Ishikawa (cell line): Measurements from ENCODE around the gene RPL31.

Experiments
- CEBPB ChIP-seq: IDR thresholded peaks from 2 replicates; pipeline ENCODE4 v1.6.1; 2012
- CREB1 ChIP-seq: IDR thresholded peaks from 2 replicates; pipeline ENCODE4 v1.6.1; 2012; ENCODE audit warnings: low read depth
- EGR1 ChIP-seq: IDR thresholded peaks from 2 replicates; pipeline ENCODE4 v1.6.1; 2012
- EP300 ChIP-seq: IDR thresholded peaks from 2 replicates; pipeline ENCODE4 v1.6.1; 2012; ENCODE audit warnings: borderline replicate concordance
- FOXM1 ChIP-seq: IDR thresholded peaks from 2 replicates; pipeline ENCODE4 v1.6.1; 2012; ENCODE audit warnings: low read depth, borderline replicate concordance
- MAX ChIP-seq: IDR thresholded peaks from 2 replicates; pipeline ENCODE4 v1.6.1; 2012
- NFIC ChIP-seq: IDR thresholded peaks from 2 replicates; pipeline ENCODE4 v1.6.1; 2012
- RAD21 ChIP-seq: IDR thresholded peaks from 2 replicates; pipeline ENCODE4 v1.6.1; 2012; ENCODE audit warnings: low read depth
- REST ChIP-seq: IDR thresholded peaks from 2 replicates; pipeline ENCODE4 v1.6.1; 2012; ENCODE audit warnings: low read depth, mild to moderate bottlenecking
- TAF1 ChIP-seq: IDR thresholded peaks from 2 replicates; pipeline ENCODE4 v1.6.1; 2012; ENCODE audit warnings: low read depth, mild to moderate bottlenecking
- TCF12 ChIP-seq: IDR thresholded peaks from 2 replicates; pipeline ENCODE4 v1.6.1; 2012; ENCODE audit warnings: low read depth
- TEAD4 ChIP-seq: IDR thresholded peaks from 2 replicates; pipeline ENCODE4 v1.6.1; 2012
- USF1 ChIP-seq: IDR thresholded peaks from 2 replicates; pipeline ENCODE4 v1.6.1; 2012
- YY1 ChIP-seq: IDR thresholded peaks from 2 replicates; pipeline ENCODE4 v1.6.1; 2012; ENCODE audit warnings: low read depth
- ZBTB7A ChIP-seq: IDR thresholded peaks from 2 replicates; pipeline ENCODE4 v1.6.1; 2012; ENCODE audit warnings: low read depth

The RPL31 gene

DNA sequence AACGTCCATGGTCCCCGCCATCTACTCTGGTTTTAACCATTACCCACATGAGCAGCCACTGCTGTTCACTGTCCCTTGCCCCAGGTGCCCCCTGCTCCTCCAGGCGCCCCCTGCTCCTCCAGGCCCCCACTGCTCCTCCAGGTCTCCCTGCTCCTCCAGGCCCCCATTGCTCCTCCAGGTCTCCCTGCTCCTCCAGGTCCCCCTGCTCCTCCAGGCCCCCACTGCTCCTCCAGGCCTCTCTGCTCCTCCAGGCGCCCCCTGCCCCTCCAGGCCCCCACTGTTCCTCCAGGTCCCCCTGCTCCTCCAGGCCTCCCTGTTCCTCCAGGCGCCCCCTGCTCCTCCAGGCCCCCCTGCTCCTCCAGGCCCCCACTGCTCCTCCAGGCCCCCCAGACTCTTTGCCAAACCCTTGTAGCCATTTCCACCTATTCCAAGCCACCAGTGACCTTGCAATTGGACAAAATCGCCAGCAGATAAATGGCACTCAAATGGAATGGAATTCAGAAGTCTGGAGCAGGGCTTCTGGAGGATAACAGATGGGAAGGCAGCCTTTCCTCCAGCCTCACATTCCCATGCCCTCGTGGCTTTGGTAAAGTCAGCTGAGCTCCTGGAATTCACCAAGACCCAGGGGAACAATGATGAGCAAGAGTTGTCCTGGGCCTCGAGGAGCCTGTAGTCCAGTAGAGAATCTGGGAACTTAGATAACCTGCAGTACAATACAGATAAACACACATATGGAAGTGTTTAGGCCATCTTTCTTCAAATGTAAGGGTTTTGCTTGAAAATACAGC, 13.3 kb upstream of the RPL31 start:
- TF ChIP-seq REST = no peak
- TF ChIP-seq TEAD4 = no peak
- no peak for TF ChIP-seq EP300
- TF ChIP-seq TCF12 = no peak
- no peak for TF ChIP-seq CEBPB
- TF ChIP-seq YY1 = no peak
- no peak for TF ChIP-seq FOXM1
- no peak for TF ChIP-seq NFIC
- no peak for TF ChIP-seq ZBTB7A
- no peak for TF ChIP-seq EGR1
- TF ChIP-seq CREB1 = no peak
- no peak for TF ChIP-seq RAD21
- no peak for TF ChIP-seq USF1
- no peak for TF ChIP-seq TAF1
- TF ChIP-seq MAX = no peak

DNA sequence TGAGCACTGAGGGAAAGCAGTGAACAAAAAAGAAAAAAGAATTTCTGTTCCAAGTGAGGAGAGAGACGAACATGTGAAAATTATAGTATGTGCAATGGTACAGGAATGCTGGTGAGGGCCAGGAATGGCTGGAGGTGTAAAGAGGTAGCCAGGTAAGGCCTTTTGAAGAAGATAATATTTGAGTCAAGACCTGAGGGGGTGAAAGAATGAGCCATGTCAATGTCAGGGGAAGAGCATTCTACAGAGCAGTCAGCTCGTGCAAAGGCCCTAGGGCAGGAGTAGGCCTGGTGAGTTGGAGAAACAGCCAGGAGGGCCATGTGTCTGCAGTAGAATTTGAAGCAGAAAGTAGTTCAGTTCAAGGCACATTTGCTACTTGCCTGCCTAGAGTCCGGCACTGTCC, 12.4 kb upstream of the RPL31 start:
- TF ChIP-seq TAF1 (no peak), TCF12 (no peak), EP300 (no peak), YY1 (no peak), NFIC (no peak), TEAD4 (no peak), ZBTB7A (no peak), EGR1 (no peak), CREB1 (no peak), REST (no peak), USF1 (no peak), RAD21 (no peak), FOXM1 (no peak), CEBPB (no peak), MAX (no peak)

- TF ChIP-seq RAD21 (no peak), USF1 (no peak), NFIC (no peak), CREB1 (no peak), EP300 (no peak), TCF12 (no peak), TAF1 (no peak), TEAD4 (no peak)
These were observed 11.9 kb upstream of the RPL31 start for GRCh38 chr2:100990166-100990565.

DNA sequence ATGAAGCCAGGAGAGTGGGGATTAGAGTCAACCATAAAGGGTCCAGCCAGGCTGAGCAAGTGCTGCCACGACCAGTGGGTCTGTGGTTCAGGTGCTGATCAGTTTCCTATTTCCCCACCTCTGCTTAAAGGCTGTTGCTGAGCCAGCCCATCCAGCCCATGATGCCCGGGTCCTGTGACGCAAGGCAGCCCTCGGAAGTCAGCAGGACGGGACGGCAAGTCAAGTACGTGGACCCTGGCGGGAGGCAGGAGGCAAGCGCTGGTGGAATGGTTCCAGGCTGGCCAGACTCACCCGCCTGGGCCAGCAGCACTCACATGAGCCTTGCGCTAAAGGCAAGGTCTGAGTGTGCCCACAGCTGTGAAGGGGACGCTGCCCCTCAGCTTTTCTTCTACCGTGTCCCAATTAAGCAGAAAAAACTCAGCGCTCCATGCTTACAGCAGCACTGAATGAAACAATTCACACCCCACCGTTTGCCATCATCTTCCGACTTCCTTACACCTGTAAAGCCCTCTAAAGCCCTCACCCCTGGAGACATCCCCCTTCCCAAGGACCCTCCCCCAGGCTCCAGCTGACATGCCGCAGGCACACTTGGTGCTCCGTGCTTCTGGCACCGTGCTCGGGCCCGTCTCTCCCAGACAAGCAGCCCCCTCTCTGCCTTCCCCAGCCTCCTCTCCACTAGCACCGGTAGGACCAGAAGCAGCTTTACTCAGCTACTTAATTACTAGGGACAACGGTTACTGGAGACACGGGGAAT, 11.3 kb upstream of the RPL31 start:
- TF ChIP-seq TCF12 (no peak), EP300 (no peak)

DNA sequence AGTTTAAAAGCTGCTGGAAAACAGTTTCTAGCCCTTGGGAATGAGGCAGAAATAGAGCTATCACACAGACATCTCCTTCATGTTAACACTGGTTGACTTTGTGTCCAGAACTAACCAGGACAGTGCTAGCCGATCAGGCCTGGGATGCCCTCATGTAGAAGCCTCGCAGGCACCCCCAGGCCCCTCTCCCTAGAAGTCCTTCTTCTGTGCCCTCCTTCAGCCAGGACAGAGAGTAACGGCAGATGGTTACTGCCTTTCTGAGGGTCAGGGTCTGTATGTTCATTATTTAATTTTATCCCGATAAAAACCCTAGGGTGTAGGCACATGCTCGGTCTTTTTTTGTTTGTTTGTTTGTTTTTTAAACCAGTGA, 10.7 kb upstream of the RPL31 start:
- no peak for TF ChIP-seq CEBPB
- TF ChIP-seq TAF1 = no peak
- TF ChIP-seq RAD21 = no peak
- no peak for TF ChIP-seq TCF12
- no peak for TF ChIP-seq NFIC
- TF ChIP-seq CREB1 = no peak
- TF ChIP-seq TEAD4 = no peak
- no peak for TF ChIP-seq USF1
- no peak for TF ChIP-seq MAX
